CD4-positive, alpha-beta memory T cell (primary cell): ENCODE data around the gene RANBP2. TPM values are rescaled to one million over a fixed set of nuclear protein-coding genes. Genes with fewer than 3 reads are reported as not detected.

Experiments used
- CTCF ChIA-PET: fragments of 350-600 bp; sonication (Branson Sonifier 250); formaldehyde crosslinking; loops from one replicate; lab custom pipeline; 2021; ENCODE audit warnings: inconsistent platforms; ENCODE audit not compliant: partially characterized antibody; lab: Charles Lee
- POLR2A ChIA-PET: fragments of 350-600 bp; sonication (Branson Sonifier 250); formaldehyde crosslinking; loops from one replicate; lab custom pipeline; 2021; ENCODE audit not compliant: partially characterized antibody; lab: Charles Lee
- DNase-seq, 5 donors: peaks; one replicate each; pipeline versions ENCODE4 v3.0.0 to v3.0.0-alpha.2; 2020 to 2022; ENCODE audit warnings: mixed read lengths in 1 of 5
- H3K27ac ChIP-seq: one replicate; pipeline ENCODE4 v1.7.0; 2013; ENCODE audit warnings: low read depth, low read length
- H3K27me3 ChIP-seq: 2 replicates; pipeline ENCODE4 v1.7.0; 2013; ENCODE audit warnings: mild to moderate bottlenecking, low read length, moderate library complexity; ENCODE audit not compliant: insufficient read depth
- H3K36me3 ChIP-seq: 2 replicates; pipeline ENCODE4 v1.7.0; 2013; ENCODE audit warnings: mild to moderate bottlenecking, low read length, moderate library complexity; ENCODE audit not compliant: insufficient read depth
- H3K4me1 ChIP-seq: 2 replicates; pipeline ENCODE4 v1.7.0; 2013; ENCODE audit warnings: mild to moderate bottlenecking, low read length, moderate library complexity; ENCODE audit not compliant: insufficient read depth
- H3K4me3 ChIP-seq, 2 donors: one replicate each; pipeline ENCODE4 v1.7.0; 2013; ENCODE audit warnings: low read length in 2 of 2, mild to moderate bottlenecking in 1 of 2
- H3K9me3 ChIP-seq, 2 donors: one replicate each; pipeline ENCODE4 v1.7.0; 2013; ENCODE audit warnings: low read length in 2 of 2, control low read depth in 1 of 2; ENCODE audit not compliant: control insufficient read depth in 1 of 2
- H3K27ac Mint-ChIP-seq, 7 donors: one replicate each; pipeline ENCODE4 v1.8.0; 2020 to 2021; ENCODE audit warnings: mixed read lengths in 7 of 7, mild to moderate bottlenecking in 6 of 7, inconsistent platforms in 3 of 7, moderate library complexity in 3 of 7
- H3K27me3 Mint-ChIP-seq, 2 donors: one replicate each; pipeline ENCODE4 v1.8.0; 2020 to 2021; ENCODE audit warnings: mixed read lengths in 2 of 2
- H3K36me3 Mint-ChIP-seq, 2 donors: one replicate each; pipeline ENCODE4 v1.8.0; 2020 to 2021; ENCODE audit warnings: mixed read lengths in 2 of 2, inconsistent platforms in 1 of 2, mild to moderate bottlenecking in 1 of 2
- H3K4me1 Mint-ChIP-seq, 4 donors: one replicate each; pipeline ENCODE4 v1.8.0; 2020 to 2021; ENCODE audit warnings: mixed read lengths in 4 of 4, mild to moderate bottlenecking in 1 of 4
- H3K4me3 Mint-ChIP-seq, 8 donors: one replicate each; pipeline ENCODE4 v1.8.0; 2020 to 2021; ENCODE audit warnings: mixed read lengths in 8 of 8, mild to moderate bottlenecking in 7 of 8, moderate library complexity in 6 of 8, inconsistent platforms in 3 of 8
- H3K9me3 Mint-ChIP-seq, 8 donors: one replicate each; pipeline ENCODE4 v1.8.0; 2020 to 2021; ENCODE audit warnings: mixed read lengths in 8 of 8, mild to moderate bottlenecking in 5 of 8, inconsistent platforms in 3 of 8, moderate library complexity in 1 of 8
- intact Hi-C: fragments of 100-400 bp; cut with micrococcal nuclease; formaldehyde crosslinking; loops from one replicate; pipeline ENCODE4 v1.15.1; 2023
- polyA plus RNA-seq, 2 donors: library from polyadenylated mRNA; unstranded; fragments of 300-500 nt; fragmentation: Illumina TruSeq; gene quantifications; one replicate each; pipeline ENCODE4 v1.2.3, GENCODE V29; 2021
- total RNA-seq, 2 experiments: library from RNA; stranded (reverse); gene quantifications; one replicate each; pipeline ENCODE4 v1.2.3, GENCODE V29; 2021

The RANBP2 gene
- total and polyA plus RNA-seq, 4 experiments from 2014 or later, result 2.8 to 102 (median 52.6) TPM

- CTCF ChIA-PET, result no interaction called here
- peaks cover 50% of the 10 kb centered on the region for H3K36me3 ChIP-seq
Measured at GRCh38 chr2:108776475-108776874, 57.2 kb downstream of the RANBP2 start.

GRCh38 chr2:108778857-108779256 is 59.6 kb downstream of the RANBP2 start:
- ChIA-PET CTCF (interaction anchor here (0.8 to 1.3 kb wide), 2 partner anchors 55 to 193 kb away, joined by 3 read pairs; no protein-coding TSS in a partner anchor), POLR2A (no interaction called here)
- H3K27ac Mint-ChIP-seq, result peak overlapping the region in 4 of 7 donors; percentile 6 to 55 (median 29)
- intact Hi-C loops, result no loop called here
- H3K4me3 ChIP-seq, result no peak overlapping the region
- H3K4me1 ChIP-seq, result no peaks in the 10 kb centered on the region
- no peaks in the 10 kb centered on the region for H3K9me3 ChIP-seq
- H3K36me3 Mint-ChIP-seq, result peaks cover 48 to 74% of the 10 kb centered on the region in 2 donors
- peaks cover 0 to 2% (median 0%) of the 10 kb centered on the region in 4 donors for H3K4me1 Mint-ChIP-seq
- no peak overlapping the region for H3K27ac ChIP-seq
- H3K9me3 Mint-ChIP-seq, result no peaks in the 10 kb centered on the region
- DNase-seq, result no peak
- no peaks in the 10 kb centered on the region for H3K27me3 ChIP-seq
- H3K36me3 ChIP-seq, result peaks cover 33% of the 10 kb centered on the region
- no peak overlapping the region for H3K4me3 Mint-ChIP-seq
- no peaks in the 10 kb centered on the region for H3K27me3 Mint-ChIP-seq

More at GRCh38 chr2:108776475-108776874, 57.2 kb downstream of the RANBP2 start:
- H3K27ac ChIP-seq, result no peak overlapping the region
- POLR2A ChIA-PET, result interaction anchor here (1.9 kb wide), 1 partner anchor 10 kb away, joined by 4 read pairs; the partner anchor contains the start of gene CCDC138
- intact Hi-C loops, result no loop called here
- DNase-seq, result no peak
- Mint-ChIP-seq H3K9me3 (no peaks in the 10 kb centered on the region), H3K4me1 (peaks cover 0 to 4% (median 0%) of the 10 kb centered on the region in 4 donors), H3K36me3 (peaks cover 43 to 78% of the 10 kb centered on the region in 2 donors), H3K4me3 (no peak overlapping the region), H3K27me3 (no peaks in the 10 kb centered on the region), H3K27ac (peak overlapping the region in 2 of 7 donors; percentile 57 to 62)
- H3K4me1 ChIP-seq, result no peaks in the 10 kb centered on the region
- H3K9me3 ChIP-seq, result no peaks in the 10 kb centered on the region
- no peaks in the 10 kb centered on the region for H3K27me3 ChIP-seq
- H3K4me3 ChIP-seq, result no peak overlapping the region

GRCh38 chr2:108786008-108786353 is 66.7 kb downstream of the RANBP2 start:
- CTCF ChIA-PET, result no interaction called here
- peaks cover 24 to 28% of the 10 kb centered on the region in 2 donors for H3K36me3 Mint-ChIP-seq
- DNase-seq, result no peak
- POLR2A ChIA-PET, result interaction anchor here (1.7 kb wide), 1 partner anchor 9 kb away, joined by 4 read pairs; no protein-coding TSS in a partner anchor
- H3K4me1 ChIP-seq, result peaks cover 15% of the 10 kb centered on the region
- peak overlapping the region; percentile 80 to 99 (median 98) for H3K27ac Mint-ChIP-seq
- no peaks in the 10 kb centered on the region for H3K9me3 Mint-ChIP-seq
- H3K27ac ChIP-seq, result peak overlapping the region; percentile 78
- H3K9me3 ChIP-seq, result no peaks in the 10 kb centered on the region
- peak overlapping the region; percentile 93 to 100 (median 99) for H3K4me3 Mint-ChIP-seq
- H3K27me3 ChIP-seq, result no peaks in the 10 kb centered on the region
- peak overlapping the region; percentile 26 to 78 for H3K4me3 ChIP-seq
- peaks cover 9 to 20% (median 11%) of the 10 kb centered on the region in 4 donors for H3K4me1 Mint-ChIP-seq
- H3K36me3 ChIP-seq, result no peaks in the 10 kb centered on the region
- no peaks in the 10 kb centered on the region for H3K27me3 Mint-ChIP-seq
- intact Hi-C loops, result loop anchor here (1.0 to 5.0 kb wide), 5 partner anchors 67 to 725 kb away; partner anchors contain the start of genes LIMS1 and RANBP2

- Mint-ChIP-seq H3K4me3 (peak within 1 kb of the TSS; percentile 93 to 100 (median 99)), H3K4me1 (peaks cover 9 to 20% (median 11%) of the 10 kb centered on the region in 4 donors), H3K27ac (peak within 1 kb of the TSS; percentile 80 to 99 (median 98)), H3K36me3 (peaks cover 27 to 28% of the 10 kb centered on the region in 2 donors), H3K9me3 (no peaks in the 10 kb centered on the region), H3K27me3 (no peaks in the 10 kb centered on the region)
- Histone ChIP-seq H3K27me3 (no peaks in the 10 kb centered on the region), H3K9me3 (no peaks in the 10 kb centered on the region), H3K4me3 (peak within 1 kb of the TSS; percentile 37 to 78), H3K4me1 (peaks cover 15% of the 10 kb centered on the region), H3K36me3 (no peaks in the 10 kb centered on the region), H3K27ac (peak within 1 kb of the TSS; percentile 78)
- intact Hi-C loops, result loop anchor here (1.0 to 5.0 kb wide), 5 partner anchors 67 to 724 kb away; partner anchors contain the start of genes LIMS1 and RANBP2
- peak; percentile 89 to 91 (median 90) for DNase-seq
- ChIA-PET CTCF (no interaction called here), POLR2A (interaction anchor here (0.8 to 1.7 kb wide), 2 partner anchors 10 to 22 kb away, joined by 3 to 4 read pairs; no protein-coding TSS in a partner anchor)
Measured at GRCh38 chr2:108786354-108787215, 67.3 kb downstream of the RANBP2 start, which contains the start of gene CCDC138. TSS of gene CCDC138 (plus strand) at chr2:108786771. CDS start at chr2:108786823, 52 bp downstream.

- POLR2A ChIA-PET, result interaction anchor here (1.7 kb wide), 1 partner anchor 11 kb away, joined by 4 read pairs; no protein-coding TSS in a partner anchor
- intact Hi-C loops, result loop anchor here (2.0 to 5.0 kb wide), 3 partner anchors 245 to 724 kb away; partner anchors contain the start of gene LIMS1
- peak overlapping the region; percentile 78 for H3K27ac ChIP-seq
Measured at GRCh38 chr2:108787216-108787541, 67.9 kb downstream of the RANBP2 start.

GRCh38 chr2:108803045-108803736 is 83.9 kb downstream of the RANBP2 start:
- ChIA-PET CTCF (interaction anchor here (1.1 kb wide), 1 partner anchor 20 kb away, joined by 3 read pairs; no protein-coding TSS in a partner anchor), POLR2A (interaction anchor here (0.6 kb wide), 1 partner anchor 79 kb away, joined by 3 read pairs; no protein-coding TSS in a partner anchor)
- H3K27me3 Mint-ChIP-seq, result no peaks in the 10 kb centered on the region
- no peak overlapping the region for H3K4me3 Mint-ChIP-seq
- DNase-seq, result no peak
- no peaks in the 10 kb centered on the region for H3K4me1 ChIP-seq
- no peak overlapping the region for H3K27ac ChIP-seq
- H3K36me3 ChIP-seq, result peaks cover 6% of the 10 kb centered on the region
- peaks cover 0 to 2% (median 0%) of the 10 kb centered on the region in 4 donors for H3K4me1 Mint-ChIP-seq
- H3K9me3 ChIP-seq, result no peaks in the 10 kb centered on the region
- H3K27ac Mint-ChIP-seq, result peak overlapping the region in 1 of 7 donors; percentile 70
- no peaks in the 10 kb centered on the region for H3K27me3 ChIP-seq
- H3K4me3 ChIP-seq, result no peak overlapping the region
- peaks cover 37 to 38% of the 10 kb centered on the region in 2 donors for H3K36me3 Mint-ChIP-seq
- no peaks in the 10 kb centered on the region for H3K9me3 Mint-ChIP-seq
- intact Hi-C loops, result no loop called here

More at GRCh38 chr2:108787216-108787541, 67.9 kb downstream of the RANBP2 start:
- peak overlapping the region; percentile 35 to 91 (median 77) for H3K27ac Mint-ChIP-seq
- CTCF ChIA-PET, result no interaction called here
- no peak for DNase-seq
- Histone ChIP-seq H3K9me3 (no peaks in the 10 kb centered on the region), H3K27me3 (no peaks in the 10 kb centered on the region), H3K4me1 (peaks cover 15% of the 10 kb centered on the region), H3K4me3 (peak overlapping the region in 1 of 2 donors; percentile 78), H3K36me3 (no peaks in the 10 kb centered on the region)
- peaks cover 9 to 20% (median 11%) of the 10 kb centered on the region in 4 donors for H3K4me1 Mint-ChIP-seq
- peak overlapping the region; percentile 78 to 93 (median 86) for H3K4me3 Mint-ChIP-seq
- no peaks in the 10 kb centered on the region for H3K9me3 Mint-ChIP-seq
- H3K36me3 Mint-ChIP-seq, result peaks cover 24 to 25% of the 10 kb centered on the region in 2 donors
- H3K27me3 Mint-ChIP-seq, result no peaks in the 10 kb centered on the region
